HG02840 (cell line): ENCODE measurements around the gene CFAP20.

Source experiments
- ATAC-seq: cut with Tn5 transposase; IDR thresholded peaks from one replicate; pipeline ENCODE4 v1.9.1; 2021; ENCODE audit warnings: mild to moderate bottlenecking, moderate library complexity, moderate number of reproducible peaks; ENCODE audit not compliant: unreplicated experiment, low FRiP score

Gene CFAP20

DNA sequence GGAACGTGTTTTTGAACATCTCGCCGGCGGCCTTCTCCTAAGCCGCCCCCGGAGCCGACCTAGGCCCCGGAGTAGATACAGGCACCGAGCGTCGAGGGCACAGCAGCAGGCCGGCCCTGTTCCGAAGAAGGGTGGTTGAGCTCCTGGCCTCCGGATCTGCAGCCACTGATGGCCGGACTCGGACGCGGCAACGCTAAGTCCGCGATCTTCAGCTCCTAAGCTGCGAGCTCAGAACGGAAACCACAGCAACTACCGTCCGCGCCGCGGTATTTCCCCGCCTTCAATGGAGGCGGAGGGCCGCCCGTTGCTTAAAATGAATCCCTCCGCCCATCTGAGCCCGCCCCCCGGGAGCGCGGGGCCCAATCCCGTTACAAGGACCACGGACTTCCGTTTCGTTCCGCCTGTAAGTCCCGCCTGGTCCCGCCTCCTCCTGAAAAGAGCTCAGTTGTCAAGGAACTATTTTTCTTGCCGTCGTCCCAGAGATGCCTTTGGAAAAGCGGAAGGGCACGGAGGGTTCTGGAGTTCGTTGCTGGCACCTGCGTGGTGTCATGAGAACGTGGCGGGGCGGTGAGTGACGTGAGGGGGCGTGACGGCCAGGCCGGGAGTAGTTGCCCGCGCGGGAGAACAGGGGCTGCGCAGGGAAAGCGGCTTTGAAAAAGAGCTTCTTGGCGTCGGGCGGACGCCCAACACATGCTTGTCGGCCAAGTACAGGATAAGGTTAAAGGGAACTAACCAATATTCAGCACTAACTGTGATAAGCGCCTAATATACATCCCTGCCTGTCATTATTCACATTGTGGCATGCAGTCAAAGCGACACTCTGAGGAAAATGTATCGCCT, at the start of gene CFAP20:
TSS of gene CFAP20 (minus strand) at position 285 of the 840 bp plus-strand sequence. CDS start at position 19, 266 bp downstream.
- peak; percentile 93 for ATAC-seq

DNA sequence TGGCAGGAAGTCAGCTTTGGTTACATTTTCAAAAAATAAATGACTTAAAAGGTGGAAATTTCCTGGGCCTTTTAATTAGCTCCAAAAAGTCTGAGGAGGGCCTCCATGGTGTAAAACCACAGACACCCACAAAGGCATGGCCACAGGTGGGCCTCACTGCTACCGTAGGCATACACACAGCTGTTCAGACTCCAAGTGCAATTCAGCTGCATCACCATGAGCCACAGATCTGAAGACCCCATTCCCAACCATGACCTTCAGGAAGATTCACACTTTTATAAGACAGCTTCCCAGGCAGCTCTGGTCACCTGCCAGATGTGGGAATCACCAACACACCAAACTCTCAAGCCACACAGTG, 48.2 kb upstream of the CFAP20 start:
- ATAC-seq, result no peak

DNA sequence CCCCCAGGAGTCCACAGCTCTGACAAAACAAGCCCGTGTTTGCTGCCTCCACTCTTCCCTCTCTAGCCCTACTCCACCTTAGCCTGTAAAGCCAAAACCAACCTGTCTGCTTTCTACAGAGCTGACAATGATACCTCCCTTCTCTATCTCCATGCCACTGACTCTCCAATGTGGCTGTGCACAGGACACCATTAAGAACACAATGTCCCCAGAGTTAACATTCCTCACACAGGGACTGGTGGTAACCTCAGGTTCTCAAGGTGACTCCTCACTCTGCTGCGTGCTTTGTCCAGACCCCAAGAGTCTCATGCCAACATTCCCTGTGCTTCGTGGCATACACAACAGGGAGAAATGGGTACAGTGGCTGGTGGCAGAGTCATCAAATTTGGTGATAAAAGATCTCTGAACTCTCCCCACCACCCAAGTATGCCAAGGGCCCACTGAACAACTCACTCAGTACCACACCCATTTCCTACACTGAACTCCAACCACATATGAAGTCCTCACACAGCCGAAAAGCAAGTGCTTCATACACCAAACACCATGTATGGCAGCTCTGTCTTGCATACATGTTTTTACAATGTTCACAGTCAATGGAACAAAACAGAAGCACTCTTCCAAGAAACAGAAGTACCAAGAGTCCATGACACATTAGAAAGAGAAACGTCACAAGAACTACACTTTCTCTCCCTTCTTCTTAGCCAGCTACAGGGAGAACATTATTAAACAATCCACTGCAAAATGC, 47.6 kb upstream of the CFAP20 start:
- ATAC-seq, result no peak

DNA sequence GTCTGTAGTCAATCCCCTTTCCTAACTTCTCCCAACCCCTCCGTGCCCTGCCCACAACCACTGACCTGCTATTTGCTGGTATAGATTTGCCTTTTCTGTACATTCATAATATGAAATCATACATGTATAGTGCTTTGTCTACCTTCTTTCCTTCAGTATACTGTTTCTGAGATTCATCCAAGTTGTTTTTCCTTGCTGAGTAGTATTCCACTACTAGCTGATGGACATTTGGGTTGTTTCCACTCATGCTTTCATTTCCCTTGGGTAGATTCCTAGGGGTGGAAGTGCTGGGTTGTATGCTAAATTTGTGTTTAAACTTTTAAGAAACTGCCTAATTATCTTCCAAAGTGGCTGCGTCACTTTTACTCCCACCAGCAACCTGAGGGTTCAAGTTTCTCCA, 41.0 kb upstream of the CFAP20 start:
- ATAC-seq, result no peak

DNA sequence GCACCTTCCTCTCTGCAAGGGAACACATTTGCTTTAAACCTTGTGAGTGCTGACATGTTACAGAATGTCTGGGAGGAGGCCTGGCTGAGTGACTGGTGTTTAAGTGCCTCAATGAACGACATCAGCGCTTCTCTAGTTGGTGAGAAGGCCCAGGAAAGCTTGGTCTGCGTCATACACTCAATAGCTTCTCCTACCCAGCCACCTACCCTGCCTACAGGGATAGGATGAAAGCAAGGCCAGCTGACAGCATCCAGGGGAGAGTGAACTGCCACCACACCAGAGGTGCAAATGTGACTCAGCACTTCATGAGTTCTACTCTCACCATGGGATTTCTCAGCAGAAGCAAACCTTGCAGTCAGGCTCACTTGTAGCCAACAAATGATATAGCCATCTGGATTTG, 31.7 kb upstream of the CFAP20 start:
- ATAC-seq, result no peak

DNA sequence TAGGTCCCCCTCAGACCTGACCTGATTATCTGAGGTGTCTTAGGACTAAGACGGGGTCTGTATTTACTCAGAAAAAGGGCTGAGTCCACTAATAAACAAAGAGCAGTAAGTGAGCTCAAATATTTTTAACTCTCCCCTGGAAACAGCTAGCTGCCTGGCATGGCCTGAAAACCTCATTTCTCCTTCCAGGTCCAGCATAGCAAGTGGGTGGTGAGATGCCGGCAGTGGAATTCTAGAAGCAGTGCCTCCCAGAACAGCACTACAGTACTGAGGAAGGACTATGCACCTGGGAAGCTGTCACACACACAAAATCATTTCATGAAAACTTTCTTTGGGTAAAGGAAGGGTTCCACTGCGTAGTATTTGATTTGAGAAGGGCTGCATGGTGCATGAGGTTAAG, 29.5 kb upstream of the CFAP20 start:
- no peak for ATAC-seq

DNA sequence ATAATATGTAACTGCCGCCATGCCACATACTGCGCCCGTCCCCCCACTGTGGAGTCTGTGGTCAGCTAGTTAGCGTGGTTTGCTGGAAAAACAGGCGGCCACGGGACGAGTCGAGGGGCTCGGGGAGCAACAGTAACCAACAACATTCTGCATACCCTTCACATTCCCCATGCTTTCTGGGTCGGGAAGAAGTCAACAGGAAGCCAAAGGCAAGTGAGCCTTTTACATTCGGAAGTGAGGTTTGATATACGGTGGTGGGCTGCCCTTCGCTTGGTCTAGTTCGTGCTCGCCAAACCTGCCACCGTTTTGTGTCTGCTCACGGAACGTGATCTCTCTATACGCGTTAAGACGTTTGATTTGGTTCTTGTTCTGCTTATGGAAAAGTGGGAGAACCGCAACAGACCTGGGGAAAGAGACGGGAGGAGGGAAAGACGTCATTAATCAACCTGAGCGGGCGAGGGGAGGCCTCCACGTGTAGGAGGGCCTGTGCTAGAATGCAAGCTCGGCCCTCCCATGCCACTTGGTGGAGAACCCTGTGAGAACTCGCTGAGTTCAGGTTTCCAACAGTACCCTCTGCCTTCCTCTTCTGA, 28.9 kb upstream of the CFAP20 start:
- no peak for ATAC-seq

DNA sequence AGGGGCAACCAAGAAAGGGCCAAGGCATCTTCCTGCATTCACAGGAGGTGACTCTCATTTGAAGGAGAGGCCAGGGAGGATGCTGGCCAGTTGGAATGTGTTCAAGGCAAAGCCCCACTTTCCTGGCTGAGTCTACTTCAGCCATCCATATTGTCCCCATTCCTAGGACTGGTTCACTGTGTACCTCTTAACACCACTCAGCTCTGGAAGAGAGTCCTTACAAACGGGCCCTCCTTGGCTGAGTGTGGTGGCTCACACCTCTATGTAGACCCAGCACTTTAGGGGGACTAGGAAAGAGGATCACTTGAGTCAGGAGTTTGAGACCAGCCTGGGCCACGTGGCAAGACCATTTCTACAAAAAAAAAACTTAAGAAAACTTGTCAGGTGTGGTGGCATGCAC, 28.1 kb upstream of the CFAP20 start:
- no peak for ATAC-seq

DNA sequence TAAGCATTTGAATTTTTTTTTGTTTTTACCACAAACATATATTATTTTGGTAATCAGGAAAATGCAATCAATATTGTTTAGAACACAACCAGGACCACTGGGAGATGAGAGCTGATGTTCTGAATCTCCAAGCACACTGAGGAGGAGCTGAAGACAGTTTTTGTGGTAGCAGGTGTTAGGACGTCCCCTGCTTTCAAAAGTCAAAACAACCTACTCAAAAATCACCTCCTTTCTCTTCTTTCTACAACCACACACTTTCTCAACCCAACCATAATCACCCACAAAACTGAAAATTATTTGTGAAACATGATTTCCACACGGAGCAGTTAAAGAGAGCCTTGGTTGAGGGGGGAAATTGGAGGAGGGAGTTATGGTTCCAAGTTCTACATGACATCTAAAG, 26.7 kb upstream of the CFAP20 start:
- no peak for ATAC-seq

DNA sequence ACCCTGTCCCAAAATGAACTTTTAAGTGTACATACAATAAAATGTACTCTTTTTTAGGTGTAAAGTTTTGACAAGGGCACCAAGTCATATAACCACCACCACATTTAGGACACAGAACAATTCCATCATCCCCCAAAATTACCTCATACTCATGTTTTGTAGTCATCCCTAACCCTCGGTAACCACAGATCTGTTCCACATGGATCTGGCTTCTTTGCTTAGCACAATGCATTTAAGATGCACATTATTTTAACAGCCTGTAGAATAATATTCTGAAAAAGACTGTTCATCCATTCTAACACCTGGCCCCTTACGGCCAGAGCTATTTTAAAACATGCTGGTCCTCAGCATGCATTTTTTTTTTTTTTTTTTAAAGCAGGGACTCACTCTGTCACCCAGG, 25.2 kb upstream of the CFAP20 start:
- no peak for ATAC-seq

DNA sequence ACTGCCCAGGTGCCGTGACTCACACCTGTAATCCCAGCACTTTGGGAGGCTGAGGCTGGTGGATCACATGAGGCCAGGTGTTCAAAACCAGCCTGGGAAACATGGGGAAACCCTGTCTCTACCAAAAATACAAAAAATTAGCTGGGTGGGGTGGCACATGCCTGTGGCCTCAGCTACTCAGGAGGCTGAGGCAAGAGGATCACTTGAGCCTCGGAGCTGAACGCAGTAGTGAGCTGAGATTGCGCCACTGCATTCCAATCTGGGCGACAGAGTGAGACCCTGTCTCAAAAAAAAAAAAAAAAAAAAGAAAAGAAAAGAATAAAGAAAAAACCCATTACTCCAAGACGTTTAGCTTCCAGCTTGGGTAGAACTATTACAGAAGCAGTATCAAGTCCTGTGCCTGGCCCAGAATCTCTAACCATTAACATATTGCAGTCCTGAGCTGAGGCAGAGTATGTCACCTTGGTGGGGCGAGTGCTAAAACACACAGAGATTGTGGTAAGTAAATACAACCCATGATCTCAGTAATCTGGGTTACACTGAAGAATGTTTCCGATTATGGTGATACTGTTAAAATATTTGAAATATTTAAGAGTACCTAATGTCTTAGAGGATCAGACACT, 23.2 kb upstream of the CFAP20 start:
- no peak for ATAC-seq

DNA sequence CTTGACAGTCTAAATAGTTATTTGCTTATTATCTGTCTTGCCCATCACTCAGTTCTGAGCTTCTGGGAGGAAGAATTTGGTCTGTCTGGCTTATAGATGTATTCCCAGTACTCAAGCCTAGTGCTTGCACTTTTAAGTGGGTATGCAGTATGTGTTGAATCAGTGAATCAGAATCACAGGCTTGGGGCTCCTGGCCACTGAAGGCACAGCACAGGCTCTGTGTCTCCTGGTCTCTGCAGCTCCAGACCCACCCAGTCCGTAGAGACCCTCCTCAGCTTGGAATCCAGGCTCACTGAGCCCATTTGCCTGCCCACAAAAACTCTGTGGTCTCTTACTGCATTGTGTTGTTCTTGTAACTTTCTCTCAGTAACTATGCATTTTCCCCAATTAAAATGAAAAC, 19.3 kb upstream of the CFAP20 start:
- ATAC-seq, result no peak

DNA sequence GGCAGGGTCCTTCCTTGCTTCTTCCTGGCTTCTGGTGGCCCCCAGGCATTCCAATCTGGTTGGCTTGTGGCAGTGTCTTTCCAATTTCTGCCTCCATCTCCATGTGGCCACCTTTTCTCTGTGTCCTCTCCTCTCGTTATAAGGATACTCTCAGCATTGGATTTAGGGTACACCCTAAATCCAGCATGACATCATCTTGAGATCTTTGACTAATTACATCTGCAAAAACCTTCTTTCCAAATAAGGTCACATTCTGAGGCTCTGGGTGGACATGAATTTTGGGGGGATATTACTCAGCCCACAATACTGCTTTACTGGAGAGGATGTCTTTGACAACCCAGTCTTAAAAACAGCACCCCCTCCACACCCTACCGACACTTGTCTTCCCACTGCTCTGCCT, 18.9 kb upstream of the CFAP20 start:
- ATAC-seq, result no peak

DNA sequence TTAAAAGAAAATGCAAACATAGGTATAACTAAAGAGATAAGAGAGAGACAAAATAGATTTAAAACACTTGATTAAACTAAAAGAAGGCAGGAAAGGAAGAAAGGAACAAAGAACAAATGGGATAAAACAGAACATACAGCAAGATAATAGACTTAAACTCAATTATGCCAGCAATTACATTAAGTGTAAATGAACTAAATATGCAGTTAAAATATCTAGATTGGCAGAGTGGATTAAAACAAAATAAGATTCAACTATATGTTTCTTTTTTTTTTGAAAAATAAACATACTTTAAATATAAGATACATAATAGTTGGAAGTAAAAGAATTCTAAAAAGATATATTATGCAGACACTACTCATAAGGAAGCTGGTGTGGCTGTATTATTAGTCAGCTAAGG, 9.7 kb upstream of the CFAP20 start:
- ATAC-seq, result no peak

DNA sequence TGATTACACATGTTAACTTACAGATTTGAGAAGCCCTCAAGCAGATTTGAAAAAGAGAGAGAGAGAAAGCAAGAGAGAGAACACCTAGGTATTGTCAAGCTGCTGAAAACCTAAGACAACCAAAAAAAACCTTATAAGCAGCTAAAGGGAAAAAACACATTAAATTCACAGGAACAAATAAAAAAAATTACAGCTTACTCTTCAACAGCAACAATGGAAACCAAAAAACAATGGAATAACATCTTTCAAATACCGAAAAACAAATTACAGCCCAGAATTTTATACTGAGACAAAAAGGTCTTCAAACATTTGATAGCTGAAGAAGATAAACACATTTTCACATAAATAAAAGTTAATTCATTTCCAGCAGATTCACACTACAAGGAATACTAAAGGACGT, 8.4 kb upstream of the CFAP20 start:
- ATAC-seq, result no peak

DNA sequence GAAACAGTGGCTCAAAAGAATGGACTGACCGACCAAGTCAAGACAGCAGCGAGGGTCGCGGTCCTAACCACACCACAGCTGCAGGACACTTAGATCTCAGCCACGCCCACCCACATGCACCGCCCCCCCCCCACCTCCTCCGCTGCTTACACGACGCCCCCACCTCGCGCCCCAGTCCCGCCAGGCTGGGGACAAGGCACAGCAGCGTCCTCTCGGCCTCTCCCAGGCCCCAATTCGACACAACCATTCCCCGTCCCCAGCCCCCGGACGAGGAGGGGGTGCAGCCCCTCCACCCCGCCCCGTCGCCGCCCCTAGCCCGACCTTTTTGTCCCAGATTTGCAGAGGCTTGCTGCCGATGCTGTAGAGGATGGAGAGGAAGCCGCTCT, 477 bp downstream of the CFAP20 start:
- ATAC-seq, result peak; percentile 5

DNA sequence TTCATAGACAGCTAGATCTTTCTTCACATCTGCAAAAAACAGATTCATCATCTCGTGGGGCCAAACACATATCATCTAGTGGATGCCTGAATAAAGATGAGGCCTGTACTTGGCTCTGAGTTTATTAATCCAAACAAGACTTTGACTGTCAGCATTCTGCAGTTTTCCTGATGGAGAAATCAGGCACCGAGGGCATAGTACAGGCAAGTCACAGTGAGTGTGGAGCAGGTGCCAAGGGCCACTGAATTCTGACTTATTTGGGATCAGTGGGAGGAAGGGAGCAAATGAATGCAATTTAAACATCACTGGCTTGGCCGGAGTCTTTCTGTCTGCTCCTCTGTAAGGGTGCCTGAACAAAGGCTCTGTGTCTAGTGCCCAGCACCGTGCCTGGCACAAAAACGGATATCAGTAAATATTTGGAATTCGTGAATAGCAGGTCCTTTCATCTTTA, 975 bp downstream of the CFAP20 start:
- ATAC-seq, result no peak

DNA sequence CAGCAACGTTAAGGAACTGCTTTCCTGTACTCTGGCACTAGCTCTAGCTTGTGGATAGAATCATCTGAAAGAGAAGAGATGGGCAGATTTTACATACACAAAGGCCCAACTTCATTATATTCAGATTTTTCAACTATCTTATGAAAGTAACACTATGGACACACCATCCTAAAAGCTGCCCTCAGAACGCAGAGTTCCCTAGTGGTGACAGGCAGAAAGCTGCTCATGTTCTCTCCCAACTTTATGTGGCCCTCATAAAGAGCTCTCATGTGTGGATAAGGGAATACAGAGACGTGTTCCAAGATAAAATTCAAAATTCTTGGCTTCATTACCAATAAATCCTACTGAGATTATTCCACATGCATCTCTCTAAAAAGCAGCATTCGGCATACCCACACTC, 1.5 kb downstream of the CFAP20 start:
- no peak for ATAC-seq

DNA sequence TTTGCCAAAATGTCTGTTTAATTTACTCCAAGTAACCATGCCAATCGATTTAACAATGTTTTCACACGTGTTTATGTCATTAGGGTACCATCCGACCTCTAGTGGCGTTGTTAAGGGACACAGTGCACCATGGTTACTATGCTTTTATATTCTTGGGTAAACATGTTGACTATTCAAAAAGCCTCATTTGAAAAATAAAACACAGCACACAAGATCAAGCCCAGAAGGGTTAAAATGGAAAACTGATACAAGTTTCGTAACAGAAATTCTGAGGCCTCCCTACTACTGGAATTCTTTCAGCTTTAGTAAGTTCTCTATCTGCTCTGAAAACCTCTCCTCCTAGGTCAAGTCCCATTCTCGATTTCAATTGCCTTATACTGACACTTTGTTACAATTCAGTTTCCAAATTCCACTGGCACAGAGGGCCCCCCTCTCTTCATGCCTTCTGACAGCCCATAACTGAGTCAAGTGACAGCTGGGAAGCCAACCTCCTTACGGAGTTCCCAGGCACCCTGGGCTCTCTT, 2.1 kb downstream of the CFAP20 start:
- ATAC-seq, result no peak

DNA sequence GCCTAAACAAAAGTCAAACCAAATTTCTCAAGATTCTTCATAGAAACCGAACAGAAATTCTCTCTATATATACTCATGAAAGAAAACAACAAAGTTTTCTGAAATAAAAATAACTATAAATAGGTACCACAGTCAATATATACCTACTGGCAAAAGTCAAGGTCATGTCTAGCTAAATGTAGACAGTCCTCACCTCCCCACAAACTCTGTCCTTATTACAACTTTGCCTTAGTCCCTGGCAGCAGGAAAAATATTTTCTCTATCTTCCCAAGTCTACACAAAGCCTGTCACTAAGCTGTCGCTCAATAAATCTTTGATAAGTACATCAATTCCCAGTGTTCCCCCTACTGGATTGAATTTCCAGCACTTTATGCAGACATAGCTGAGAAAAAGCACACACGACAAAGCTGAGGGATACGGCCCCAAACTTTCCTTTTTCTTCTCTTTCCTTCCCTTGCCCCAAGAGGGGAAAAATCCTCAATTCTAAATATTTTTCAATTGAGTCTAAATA, 2.7 kb downstream of the CFAP20 start:
- no peak for ATAC-seq
